Left renal pelvis (tissue), 4 donors: ENCODE data around the gene ATR. TPM values are rescaled to one million over a fixed set of nuclear protein-coding genes. Genes with fewer than 3 reads are reported as not detected.
"Not testable (repeated sequence)": the region's sequence is repeated elsewhere in the genome, so short reads cannot be mapped to it uniquely, and the experiment has no call there.

Experiments
- DNase-seq, 4 donors: peaks; one replicate each; pipeline ENCODE4 v3.0.0-alpha.2; 2013; ENCODE audit warnings: low read depth in 4 of 4, low spot score in 3 of 4
- polyA plus RNA-seq, 4 donors: library from polyadenylated mRNA; unstranded; fragments of 120-200 nt; gene quantifications; one replicate each; pipeline ENCODE4 v1.2.1, GENCODE V29; 2013; ENCODE audit not compliant: insufficient read length in 4 of 4

The ATR gene
- polyA plus RNA-seq, 4 donors: 19.4 to 32.7 (median 27.7) TPM

- no peak for DNase-seq
Measured at GRCh38 chr3:142459929-142460328, 118.6 kb downstream of the ATR start.

- no peak for DNase-seq
Measured at GRCh38 chr3:142459096-142459495, 119.4 kb downstream of the ATR start.

GRCh38 chr3:142450881-142451280, 127.7 kb downstream of the ATR start:
- no peak for DNase-seq

- no peak for DNase-seq
Measured at GRCh38 chr3:142450189-142450588, 128.3 kb downstream of the ATR start.

GRCh38 chr3:142447852-142448823, 130.4 kb downstream of the ATR start, which contains the start of gene XRN1:
Gene XRN1 (minus strand): TSS chr3:142448037. CDS start chr3:142447944, 93 bp downstream.
- DNase-seq: peak; percentile 84 to 90 (median 90)

GRCh38 chr3:142447301-142447851, 131.2 kb downstream of the ATR start:
- DNase-seq: peak; percentile 24 to 59 (median 46)

- DNase-seq: no peak
Measured at GRCh38 chr3:142445816-142446254, 132.7 kb downstream of the ATR start.

- DNase-seq: no peak
Measured at GRCh38 chr3:142444343-142444742, 134.2 kb downstream of the ATR start.

GRCh38 chr3:142443060-142443459, 135.5 kb downstream of the ATR start:
- not testable (repeated sequence) for DNase-seq

- DNase-seq: not testable (repeated sequence)
Measured at GRCh38 chr3:142439499-142440220, 138.9 kb downstream of the ATR start.

GRCh38 chr3:142438096-142438495, 140.4 kb downstream of the ATR start:
- not testable (repeated sequence) for DNase-seq

- no peak for DNase-seq
Measured at GRCh38 chr3:142436951-142437585, 141.5 kb downstream of the ATR start.

- DNase-seq: no peak
Measured at GRCh38 chr3:142434503-142434902, 144.0 kb downstream of the ATR start.

- no peak for DNase-seq
Measured at GRCh38 chr3:142433110-142433509, 145.4 kb downstream of the ATR start.

- DNase-seq: no peak
Measured at GRCh38 chr3:142429582-142429981, 149.0 kb downstream of the ATR start.

- no peak for DNase-seq
Measured at GRCh38 chr3:142424754-142425153, 153.8 kb downstream of the ATR start.

GRCh38 chr3:142418926-142419592, 159.5 kb downstream of the ATR start:
- DNase-seq: no peak

- DNase-seq: no peak
Measured at GRCh38 chr3:142417302-142417701, 161.2 kb downstream of the ATR start.

- DNase-seq: not testable (repeated sequence)
Measured at GRCh38 chr3:142400537-142400936, 178.0 kb downstream of the ATR start.
